Endothelial cell of umbilical vein (primary cell): ENCODE measurements around the gene SAFB. TPM values are rescaled to one million over a fixed set of nuclear protein-coding genes. Genes with fewer than 3 reads are reported as not detected.

Experiments used
- BruUV-seq: library from RNA; stranded (reverse); fragments of 400-500 nt; replicated peaks from 2 replicates; lab custom pipeline; 2021; lab: Mats Ljungman, UMichigan
- CTCF ChIA-PET: fragments of 300-600, 350-600 bp; sonication (Branson Sonifier 250); formaldehyde crosslinking; loops from one replicate; lab custom pipeline; 2021; ENCODE audit warnings: antibody characterized with exemption, inconsistent platforms; lab: Charles Lee
- POLR2A ChIA-PET: fragments of 300-600, 350-600 bp; sonication (Branson Sonifier 250); formaldehyde crosslinking; loops from one replicate; lab custom pipeline; 2021; ENCODE audit warnings: antibody characterized with exemption, inconsistent platforms; lab: Charles Lee
- DNase-seq: peaks from one replicate; pipeline ENCODE4 v3.0.0-alpha.2; 2011; ENCODE audit warnings: low read depth, low spot score
- FAIRE-seq: peaks from 2 replicates; lab custom pipeline; 2011; peaks lifted over from hg19 to GRCh38; lab: Jason Lieb, UNC
- H2AFZ ChIP-seq: 2 replicates; pipeline ENCODE4 v1.6.0; 2012; ENCODE audit warnings: low read depth, low read length, control low read depth, inconsistent platforms
- H3K27ac ChIP-seq: 2 replicates; pipeline ENCODE4 v1.5.1; 2011; ENCODE audit warnings: low read depth, mild to moderate bottlenecking, control low read depth, low read length, moderate library complexity; ENCODE audit not compliant: insufficient read depth
- H3K27me3 ChIP-seq, 2 experiments: 2 replicates each; pipeline versions ENCODE4 v1.6.0 to v1.6.1; 2011; ENCODE audit warnings: low read length in 2 of 2, mixed read lengths in 1 of 2; ENCODE audit not compliant: control insufficient read depth in 2 of 2, insufficient read depth in 2 of 2
- H3K36me3 ChIP-seq, 2 experiments: 2 replicates in 1 of 2; 3 replicates in 1 of 2; pipeline ENCODE4 v1.5.1; 2011; ENCODE audit warnings: low read length in 2 of 2, mild to moderate bottlenecking in 1 of 2, moderate library complexity in 1 of 2; ENCODE audit not compliant: control insufficient read depth in 2 of 2, insufficient read depth in 2 of 2; ENCODE audit errors: extremely low read depth in 1 of 2
- H3K4me1 ChIP-seq: 3 replicates; pipeline ENCODE4 v1.5.1; 2011; ENCODE audit warnings: mild to moderate bottlenecking, low read length; ENCODE audit not compliant: control insufficient read depth, insufficient read depth; ENCODE audit errors: extremely low read depth
- H3K4me2 ChIP-seq: 2 replicates; pipeline ENCODE4 v1.6.1; 2011; ENCODE audit warnings: low read length, control low read depth, mixed read lengths; ENCODE audit not compliant: insufficient read depth
- H3K4me3 ChIP-seq, 3 experiments: fragments of 200-600 bp in 1 of 3; sonication (generic), shearing (Covaris generic) in 1 of 3; replicated peaks in 1 of 3; 2 replicates each; pipeline ENCODE4 v1.5.1; 2011 to 2016; ENCODE audit warnings: control low read depth in 3 of 3, low read length in 3 of 3, mild to moderate bottlenecking in 2 of 3, inconsistent platforms in 1 of 3, low read depth in 1 of 3, moderate library complexity in 1 of 3; ENCODE audit not compliant: insufficient read depth in 1 of 3
- H3K79me2 ChIP-seq: 2 replicates; pipeline ENCODE4 v1.6.0; 2012; ENCODE audit warnings: low read length, inconsistent platforms; ENCODE audit not compliant: control insufficient read depth, insufficient read depth
- H3K9ac ChIP-seq: replicated peaks from 2 replicates; pipeline ENCODE3; 2011; ENCODE audit warnings: low read length, control low read depth; ENCODE audit not compliant: insufficient read depth; ENCODE audit errors: extremely low read depth
- H3K9me1 ChIP-seq: replicated peaks from 3 replicates; pipeline ENCODE4 v1.6.0; 2011; ENCODE audit warnings: mild to moderate bottlenecking, low read length; ENCODE audit not compliant: control insufficient read depth, insufficient read depth; ENCODE audit errors: extremely low read depth
- H3K9me3 ChIP-seq: replicated peaks from 2 replicates; pipeline ENCODE4 v1.5.1; 2012; ENCODE audit warnings: low read length, inconsistent platforms; ENCODE audit not compliant: control insufficient read depth, insufficient read depth
- H4K20me1 ChIP-seq: replicated peaks from 2 replicates; pipeline ENCODE3; 2011; ENCODE audit warnings: mild to moderate bottlenecking, low read length; ENCODE audit not compliant: control insufficient read depth, insufficient read depth; ENCODE audit errors: extremely low read depth
- EZH2 ChIP-seq: IDR thresholded peaks from 2 replicates; pipeline ENCODE4 v1.6.1; 2012; ENCODE audit warnings: borderline replicate concordance, low read depth, mild to moderate bottlenecking, moderate library complexity, low read length, inconsistent platforms; ENCODE audit not compliant: severe bottlenecking
- FOS ChIP-seq: IDR thresholded peaks from 2 replicates; pipeline ENCODE4 v1.6.1; 2011; ENCODE audit warnings: mild to moderate bottlenecking, low read length, moderate library complexity, borderline replicate concordance; ENCODE audit not compliant: insufficient read depth
- GATA2 ChIP-seq: IDR thresholded peaks from 2 replicates; pipeline ENCODE4 v1.7.0; 2011; ENCODE audit warnings: low read depth, mild to moderate bottlenecking, moderate library complexity, mixed read lengths, low read length; ENCODE audit not compliant: insufficient read length, insufficient read depth
- JUN ChIP-seq: IDR thresholded peaks from 2 replicates; pipeline ENCODE4 v1.6.1; 2011; ENCODE audit warnings: borderline replicate concordance, low read depth; ENCODE audit not compliant: insufficient read length, insufficient read depth
- MYC ChIP-seq: IDR thresholded peaks from one replicate; pipeline ENCODE4 v1.6.1; 2011; ENCODE audit warnings: mild to moderate bottlenecking, low read depth, low read length
- POLR2A ChIP-seq: IDR thresholded peaks from 2 replicates; pipeline ENCODE4 v1.6.1; 2012; ENCODE audit warnings: low read depth, mild to moderate bottlenecking, control low read depth, low read length
- POLR2AphosphoS5 ChIP-seq: IDR thresholded peaks from 2 replicates; pipeline ENCODE4 v1.6.1; 2012; ENCODE audit warnings: low read depth, mild to moderate bottlenecking, control low read depth, low read length, moderate library complexity; ENCODE audit not compliant: insufficient read depth
- dilution Hi-C: fragments of 300-500 bp; cut with MboI; formaldehyde crosslinking; loops from one replicate; pipeline ENCODE4 v1.15.0; 2019; ENCODE audit warnings: low sequenced_read_pairs; ENCODE audit not compliant: extremely low pct_ligation_motif_present
- intact Hi-C: fragments of 100-400 bp; cut with micrococcal nuclease; formaldehyde crosslinking; loops from one replicate; pipeline ENCODE4 v1.10.0; 2022
- polyA plus RNA-seq, 4 experiments: library from polyadenylated mRNA; depleted of rRNA in 3 of 4; stranded (reverse) in 3 of 4; unstranded in 1 of 4; fragments of >200 nt; gene quantifications; 2 replicates each; pipeline versions ENCODE4 v1.2.1 to v1.2.3, GENCODE V29; 2011 to 2012; ENCODE audit warnings: missing spikeins in 1 of 4
- total RNA-seq: library from RNA; stranded (reverse); gene quantifications from 2 replicates; pipeline ENCODE4 v1.2.3, GENCODE V29; 2021
- TF ChIP-seq, protein P1 (sequence below), 2 donors: IDR thresholded peaks; 1 replicate in 1 of 2; 2 replicates in 1 of 2; pipeline ENCODE4 v1.5.1; 2011; ENCODE audit warnings: low read length in 2 of 2, mild to moderate bottlenecking in 2 of 2, moderate library complexity in 2 of 2, control low read depth in 1 of 2, inconsistent platforms in 1 of 2, low read depth in 1 of 2; ENCODE audit not compliant: insufficient read depth in 1 of 2; ENCODE audit errors: extremely low read depth in 1 of 2
- TF ChIP-seq, protein P2 (sequence below): IDR thresholded peaks from 2 replicates; pipeline ENCODE4 v1.6.1; 2011; ENCODE audit not compliant: insufficient read depth, insufficient read length

Gene SAFB
- total and polyA plus RNA-seq, 2 donors (not counting 3 experiments of a cell fraction or from before 2014, with no cell fraction given): 44.7 to 109 TPM

DNA sequence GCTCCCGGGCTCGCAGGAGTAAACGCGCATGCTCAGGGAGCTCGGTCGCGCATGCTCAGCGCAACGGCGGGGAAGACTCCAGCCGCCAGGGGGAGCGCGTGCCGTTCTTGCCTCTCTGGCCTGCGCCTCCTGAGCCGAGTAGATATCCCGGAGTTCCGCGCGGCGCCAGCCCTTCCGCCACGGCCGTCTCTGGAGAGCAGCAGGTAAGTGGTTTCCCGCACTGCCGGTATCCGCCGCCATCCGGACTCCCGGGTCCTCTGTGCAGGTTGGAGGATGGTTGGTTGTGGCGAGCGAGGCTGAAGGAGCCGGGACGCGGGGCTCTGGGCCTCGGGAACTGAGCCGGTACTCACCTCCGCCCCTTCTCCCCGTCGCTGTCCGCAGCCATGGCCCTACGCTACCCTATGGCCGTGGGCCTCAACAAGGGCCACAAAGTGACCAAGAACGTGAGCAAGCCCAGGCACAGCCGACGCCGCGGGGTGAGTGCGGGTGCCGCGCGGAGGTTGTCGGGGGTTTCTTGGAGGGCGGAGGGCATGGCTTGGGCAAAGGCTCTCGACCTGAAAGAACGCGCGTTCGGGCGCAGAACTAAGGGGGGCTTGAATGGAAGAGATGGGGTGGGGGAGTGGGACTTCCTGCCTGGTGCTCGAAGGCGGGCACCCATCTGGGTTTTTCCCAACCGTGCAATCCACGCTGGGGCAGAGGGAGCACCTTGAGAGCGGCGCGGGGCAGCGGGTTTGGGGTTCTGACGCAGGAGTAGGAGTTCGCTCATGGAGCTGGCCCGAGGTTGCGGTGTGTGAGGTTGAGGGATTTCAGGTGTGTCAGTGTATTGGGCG, 67.5 kb downstream of the SAFB start, which contains the start of gene RPL36:
Gene RPL36 (plus strand): TSS at position 171 of the 830 bp plus-strand sequence. CDS start 213 bp downstream, at position 384.
- peaks cover 8 to 34% of the 10 kb centered on the region in 2 experiments for H3K36me3 ChIP-seq
- TF ChIP-seq EZH2: no peak
- no peak for TF ChIP-seq JUN
- TF ChIP-seq MYC: peak; percentile 71
- TF ChIP-seq, protein P1, sequence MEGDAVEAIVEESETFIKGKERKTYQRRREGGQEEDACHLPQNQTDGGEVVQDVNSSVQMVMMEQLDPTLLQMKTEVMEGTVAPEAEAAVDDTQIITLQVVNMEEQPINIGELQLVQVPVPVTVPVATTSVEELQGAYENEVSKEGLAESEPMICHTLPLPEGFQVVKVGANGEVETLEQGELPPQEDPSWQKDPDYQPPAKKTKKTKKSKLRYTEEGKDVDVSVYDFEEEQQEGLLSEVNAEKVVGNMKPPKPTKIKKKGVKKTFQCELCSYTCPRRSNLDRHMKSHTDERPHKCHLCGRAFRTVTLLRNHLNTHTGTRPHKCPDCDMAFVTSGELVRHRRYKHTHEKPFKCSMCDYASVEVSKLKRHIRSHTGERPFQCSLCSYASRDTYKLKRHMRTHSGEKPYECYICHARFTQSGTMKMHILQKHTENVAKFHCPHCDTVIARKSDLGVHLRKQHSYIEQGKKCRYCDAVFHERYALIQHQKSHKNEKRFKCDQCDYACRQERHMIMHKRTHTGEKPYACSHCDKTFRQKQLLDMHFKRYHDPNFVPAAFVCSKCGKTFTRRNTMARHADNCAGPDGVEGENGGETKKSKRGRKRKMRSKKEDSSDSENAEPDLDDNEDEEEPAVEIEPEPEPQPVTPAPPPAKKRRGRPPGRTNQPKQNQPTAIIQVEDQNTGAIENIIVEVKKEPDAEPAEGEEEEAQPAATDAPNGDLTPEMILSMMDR (IDR thresholded peaks at IDR 0.05; ENCODE audit: extremely low read depth in 1 of 2, insufficient read depth in 1 of 2, low read depth in 1 of 2, low read length in 2 of 2): peak; percentile 99 to 100
- TF ChIP-seq POLR2A: peak; percentile 98
- no peak for TF ChIP-seq FOS
- TF ChIP-seq GATA2: no peak
- TF ChIP-seq, protein P2, sequence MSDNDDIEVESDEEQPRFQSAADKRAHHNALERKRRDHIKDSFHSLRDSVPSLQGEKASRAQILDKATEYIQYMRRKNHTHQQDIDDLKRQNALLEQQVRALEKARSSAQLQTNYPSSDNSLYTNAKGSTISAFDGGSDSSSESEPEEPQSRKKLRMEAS: peak; percentile 35
- TF ChIP-seq POLR2AphosphoS5: peak; percentile 99
- no peaks in the 10 kb centered on the region for H3K9me3 ChIP-seq
- intact Hi-C loops: loop anchor here (1.0 kb wide), 3 partner anchors 10 to 104 kb away; partner anchors contain the start of genes CATSPERD, LONP1 and MICOS13
- no peaks in the 10 kb centered on the region for H4K20me1 ChIP-seq
- ChIA-PET POLR2A (interaction anchor here (0.8 to 1.6 kb wide), 8 partner anchors 10 to 214 kb away, joined by 3 to 7 read pairs (median 4); partner anchors contain the start of genes CATSPERD, LONP1, SAFB and SAFB2), CTCF (interaction anchor here (0.6 to 1.6 kb wide), 19 partner anchors 9 to 137 kb away, joined by 3 to 9 read pairs (median 3); partner anchors contain the start of genes CATSPERD, LONP1, MICOS13 and SAFB2)
- DNase-seq: peak; percentile 99
- peaks cover 8% of the 10 kb centered on the region for H3K4me1 ChIP-seq
- H2AFZ ChIP-seq: peak within 1 kb of the TSS; percentile 54
- peak; percentile 99 for FAIRE-seq
- H3K79me2 ChIP-seq: peaks cover 50% of the 10 kb centered on the region
- no peaks in the 10 kb centered on the region for H3K9me1 ChIP-seq
- peak within 1 kb of the TSS; percentile 79 for H3K27ac ChIP-seq
- dilution Hi-C loops: no loop called here
- peak within 1 kb of the TSS; percentile 74 to 87 (median 78) for H3K4me3 ChIP-seq
- TSS peak; percentile 76 for BruUV-seq
- peak within 1 kb of the TSS; percentile 51 for H3K4me2 ChIP-seq
- no peaks in the 10 kb centered on the region for H3K27me3 ChIP-seq
- H3K9ac ChIP-seq: peak within 1 kb of the TSS; percentile 81
